ENCODE data around the gene COL23A1.

Gene COL23A1

GRCh38 chr5:178361657-178362445, 228.3 kb downstream of the COL23A1 start:
- H3K79me2 ChIP-seq (ENCODE audit: low read length) = no peaks in the 10 kb centered on the region
- no peaks in the 10 kb centered on the region for H3K9me3 ChIP-seq (ENCODE audit: insufficient read depth, low read length)
- no peak overlapping the region for H2AFZ ChIP-seq (ENCODE audit: low read depth, low read length)
- no peak overlapping the region for H3K4me2 ChIP-seq (ENCODE audit: low read length)
- H3K27me3 ChIP-seq (ENCODE audit: low read depth, low read length) = no peaks in the 10 kb centered on the region
- no peaks in the 10 kb centered on the region for H3K36me3 ChIP-seq (replicated peaks; ENCODE audit: low read depth, low read length)
- H3K4me1 ChIP-seq (ENCODE audit: low read length) = no peaks in the 10 kb centered on the region
- no peak overlapping the region for H3K27ac ChIP-seq (ENCODE audit: low read length)
- H3K9ac ChIP-seq (ENCODE audit: low read length) = no peak overlapping the region
- H3K4me3 ChIP-seq (ENCODE audit: low read length) = no peak overlapping the region
- TF ChIP-seq CTCF (IDR thresholded peaks at IDR 0.05; ENCODE audit: low read depth, low read length) (no peak), EZH2phosphoT487 (IDR thresholded peaks at IDR 0.05; ENCODE audit: low read depth) (no peak)
- H4K20me1 ChIP-seq (ENCODE audit: insufficient read depth, low read length) = no peaks in the 10 kb centered on the region

GRCh38 chr5:178360926-178361235, 229.3 kb downstream of the COL23A1 start:
- no peaks in the 10 kb centered on the region for H3K9me3 ChIP-seq (ENCODE audit: insufficient read depth, low read length)
- no peaks in the 10 kb centered on the region for H4K20me1 ChIP-seq (ENCODE audit: insufficient read depth, low read length)
- H3K27ac ChIP-seq (ENCODE audit: low read length) = no peak overlapping the region
- no peak overlapping the region for H3K4me3 ChIP-seq (ENCODE audit: low read length)
- no peak overlapping the region for H3K4me2 ChIP-seq (ENCODE audit: low read length)
- no peak overlapping the region for H2AFZ ChIP-seq (ENCODE audit: low read depth, low read length)
- no peaks in the 10 kb centered on the region for H3K27me3 ChIP-seq (ENCODE audit: low read depth, low read length)
- no peaks in the 10 kb centered on the region for H3K4me1 ChIP-seq (ENCODE audit: low read length)
- H3K36me3 ChIP-seq (replicated peaks; ENCODE audit: low read depth, low read length) = no peaks in the 10 kb centered on the region
- no peaks in the 10 kb centered on the region for H3K79me2 ChIP-seq (ENCODE audit: low read length)
- H3K9ac ChIP-seq (ENCODE audit: low read length) = no peak overlapping the region
- TF ChIP-seq EZH2phosphoT487 (IDR thresholded peaks at IDR 0.05; ENCODE audit: low read depth) (no peak), CTCF (IDR thresholded peaks at IDR 0.05; ENCODE audit: low read depth, low read length) (no peak)

GRCh38 chr5:178360222-178360925, 229.8 kb downstream of the COL23A1 start:
- Histone ChIP-seq H3K79me2 (ENCODE audit: low read length) (no peaks in the 10 kb centered on the region), H3K9ac (ENCODE audit: low read length) (no peak overlapping the region), H3K9me3 (ENCODE audit: insufficient read depth, low read length) (no peaks in the 10 kb centered on the region), H2AFZ (ENCODE audit: low read depth, low read length) (no peak overlapping the region), H3K27ac (ENCODE audit: low read length) (no peak overlapping the region), H3K27me3 (ENCODE audit: low read depth, low read length) (no peaks in the 10 kb centered on the region), H4K20me1 (ENCODE audit: insufficient read depth, low read length) (no peaks in the 10 kb centered on the region), H3K36me3 (replicated peaks; ENCODE audit: low read depth, low read length) (no peaks in the 10 kb centered on the region), H3K4me3 (ENCODE audit: low read length) (no peak overlapping the region), H3K4me1 (ENCODE audit: low read length) (no peaks in the 10 kb centered on the region), H3K4me2 (ENCODE audit: low read length) (no peak overlapping the region)
- TF ChIP-seq CTCF (IDR thresholded peaks at IDR 0.05; ENCODE audit: low read depth, low read length) = no peak
- TF ChIP-seq EZH2phosphoT487 (IDR thresholded peaks at IDR 0.05; ENCODE audit: low read depth) = no peak

GRCh38 chr5:178359738-178360137, 230.5 kb downstream of the COL23A1 start:
- Histone ChIP-seq H3K79me2 (ENCODE audit: low read length) (no peaks in the 10 kb centered on the region), H3K4me3 (ENCODE audit: low read length) (no peak overlapping the region), H3K9me3 (ENCODE audit: insufficient read depth, low read length) (no peaks in the 10 kb centered on the region), H4K20me1 (ENCODE audit: insufficient read depth, low read length) (no peaks in the 10 kb centered on the region), H3K4me2 (ENCODE audit: low read length) (no peak overlapping the region), H3K27ac (ENCODE audit: low read length) (no peak overlapping the region), H3K4me1 (ENCODE audit: low read length) (no peaks in the 10 kb centered on the region), H3K36me3 (replicated peaks; ENCODE audit: low read depth, low read length) (no peaks in the 10 kb centered on the region), H3K27me3 (ENCODE audit: low read depth, low read length) (no peaks in the 10 kb centered on the region), H2AFZ (ENCODE audit: low read depth, low read length) (no peak overlapping the region), H3K9ac (ENCODE audit: low read length) (no peak overlapping the region)
- no peak for TF ChIP-seq EZH2phosphoT487 (IDR thresholded peaks at IDR 0.05; ENCODE audit: low read depth)
- TF ChIP-seq CTCF (IDR thresholded peaks at IDR 0.05; ENCODE audit: low read depth, low read length) = no peak

Data from OCI-LY3 (cell line).